GM10248 (cell line): ENCODE results near the gene AP1S2.
A peak's percentile ranks its signal among the peaks of the same experiment; 100 is the strongest.

ENCODE experiments used
- CTCF ChIA-PET: fragments of 300-600 bp; sonication (Branson Sonifier 250); formaldehyde crosslinking; extraction: SDS; loops from one replicate; lab custom pipeline; 2021; ENCODE audit warnings: antibody characterized with exemption; lab: Yijun Ruan, JAX
- POLR2A ChIA-PET: fragments of 350-650 bp; sonication (Branson Sonifier 250); formaldehyde crosslinking; extraction: SDS; loops from one replicate; lab custom pipeline; 2020; ENCODE audit warnings: antibody characterized with exemption; lab: Yijun Ruan, JAX
- DNase-seq: peaks from one replicate; pipeline ENCODE4 v3.0.0; 2012; ENCODE audit errors: extremely low spot score
- TF ChIP-seq, protein P1 (sequence below): IDR thresholded peaks from 2 replicates; pipeline ENCODE4 v1.5.1; 2012; ENCODE audit warnings: mild to moderate bottlenecking, low read depth; ENCODE audit errors: extremely low read depth, missing control alignments, control extremely low read depth

The AP1S2 gene

DNA sequence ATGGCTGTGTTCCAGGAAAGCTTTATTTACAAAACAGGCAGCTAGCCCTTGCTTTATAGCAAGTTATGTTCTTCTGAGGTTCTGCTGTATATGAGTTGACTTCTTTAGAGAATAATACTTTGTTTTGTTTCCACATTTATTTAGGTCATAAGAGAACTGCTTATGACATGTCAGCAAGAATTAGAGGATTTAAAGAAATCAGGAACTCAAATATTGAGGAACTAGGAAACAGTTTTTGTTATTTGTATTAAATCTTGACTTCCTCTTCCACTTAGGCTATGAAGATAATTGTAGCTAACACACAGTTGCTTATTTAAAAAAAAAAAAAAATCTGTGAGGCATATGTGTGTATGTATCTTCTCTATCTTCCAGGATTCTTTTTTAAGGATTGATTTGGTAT lies 50.0 kb downstream of the AP1S2 start:
- no peak for DNase-seq
- TF ChIP-seq, protein P1, sequence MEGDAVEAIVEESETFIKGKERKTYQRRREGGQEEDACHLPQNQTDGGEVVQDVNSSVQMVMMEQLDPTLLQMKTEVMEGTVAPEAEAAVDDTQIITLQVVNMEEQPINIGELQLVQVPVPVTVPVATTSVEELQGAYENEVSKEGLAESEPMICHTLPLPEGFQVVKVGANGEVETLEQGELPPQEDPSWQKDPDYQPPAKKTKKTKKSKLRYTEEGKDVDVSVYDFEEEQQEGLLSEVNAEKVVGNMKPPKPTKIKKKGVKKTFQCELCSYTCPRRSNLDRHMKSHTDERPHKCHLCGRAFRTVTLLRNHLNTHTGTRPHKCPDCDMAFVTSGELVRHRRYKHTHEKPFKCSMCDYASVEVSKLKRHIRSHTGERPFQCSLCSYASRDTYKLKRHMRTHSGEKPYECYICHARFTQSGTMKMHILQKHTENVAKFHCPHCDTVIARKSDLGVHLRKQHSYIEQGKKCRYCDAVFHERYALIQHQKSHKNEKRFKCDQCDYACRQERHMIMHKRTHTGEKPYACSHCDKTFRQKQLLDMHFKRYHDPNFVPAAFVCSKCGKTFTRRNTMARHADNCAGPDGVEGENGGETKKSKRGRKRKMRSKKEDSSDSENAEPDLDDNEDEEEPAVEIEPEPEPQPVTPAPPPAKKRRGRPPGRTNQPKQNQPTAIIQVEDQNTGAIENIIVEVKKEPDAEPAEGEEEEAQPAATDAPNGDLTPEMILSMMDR: no peak
- POLR2A ChIA-PET: no interaction called here
- CTCF ChIA-PET: interaction anchor here (1.5 kb wide), 1 partner anchor 11 kb away, joined by 5 read pairs; no protein-coding TSS in a partner anchor

DNA sequence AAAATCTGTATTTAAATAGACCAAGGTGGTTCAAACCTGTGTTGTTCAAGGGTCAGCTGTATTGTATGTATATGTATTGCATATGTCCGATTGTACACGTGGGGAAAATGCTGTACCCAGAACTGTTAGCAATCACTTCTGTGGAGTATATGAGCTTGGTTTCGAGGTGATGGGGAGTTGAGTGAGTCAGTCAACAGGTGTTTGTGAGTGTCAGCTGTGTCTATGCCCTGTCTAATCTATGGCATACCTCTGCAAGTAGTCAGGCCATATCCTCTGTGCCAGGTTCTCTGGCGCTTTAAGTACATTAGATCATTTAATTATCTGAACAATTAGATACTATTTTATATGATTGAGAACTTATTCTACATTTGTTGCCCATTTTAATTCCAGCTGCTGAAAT lies 56.9 kb downstream of the AP1S2 start:
- TF ChIP-seq, protein P1: no peak
- ChIA-PET CTCF (no interaction called here), POLR2A (no interaction called here)
- DNase-seq: no peak

DNA sequence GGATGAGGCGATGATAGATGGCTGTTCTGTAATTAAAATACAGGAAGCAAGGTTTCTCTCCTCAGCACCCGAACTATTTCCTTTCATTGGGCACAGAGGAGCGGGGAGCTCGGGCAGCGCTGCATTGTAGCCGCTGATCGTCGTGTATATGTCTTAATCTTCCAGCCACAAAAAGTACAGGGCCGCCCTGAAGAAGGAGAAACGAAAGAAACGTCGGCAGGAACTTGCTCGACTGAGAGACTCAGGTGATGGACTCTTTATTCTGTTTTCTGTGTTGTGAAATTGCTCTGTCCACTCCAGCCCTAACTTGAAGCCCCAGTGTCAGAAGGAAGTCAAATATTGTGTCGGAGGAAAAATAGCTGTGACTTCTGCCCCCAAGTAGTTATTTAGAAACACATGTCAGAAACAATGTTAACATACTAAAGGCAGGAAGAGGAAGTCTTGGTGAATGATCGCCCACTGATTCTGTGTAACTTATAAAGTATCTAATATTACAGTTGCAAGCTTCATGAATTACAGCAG lies 63.8 kb downstream of the AP1S2 start:
- ChIA-PET CTCF (interaction anchor here (1.0 to 1.7 kb wide), 2 partner anchors 8 to 26 kb away, joined by 3 to 5 read pairs; no protein-coding TSS in a partner anchor), POLR2A (no interaction called here)
- no peak for DNase-seq
- TF ChIP-seq, protein P1: no peak

DNA sequence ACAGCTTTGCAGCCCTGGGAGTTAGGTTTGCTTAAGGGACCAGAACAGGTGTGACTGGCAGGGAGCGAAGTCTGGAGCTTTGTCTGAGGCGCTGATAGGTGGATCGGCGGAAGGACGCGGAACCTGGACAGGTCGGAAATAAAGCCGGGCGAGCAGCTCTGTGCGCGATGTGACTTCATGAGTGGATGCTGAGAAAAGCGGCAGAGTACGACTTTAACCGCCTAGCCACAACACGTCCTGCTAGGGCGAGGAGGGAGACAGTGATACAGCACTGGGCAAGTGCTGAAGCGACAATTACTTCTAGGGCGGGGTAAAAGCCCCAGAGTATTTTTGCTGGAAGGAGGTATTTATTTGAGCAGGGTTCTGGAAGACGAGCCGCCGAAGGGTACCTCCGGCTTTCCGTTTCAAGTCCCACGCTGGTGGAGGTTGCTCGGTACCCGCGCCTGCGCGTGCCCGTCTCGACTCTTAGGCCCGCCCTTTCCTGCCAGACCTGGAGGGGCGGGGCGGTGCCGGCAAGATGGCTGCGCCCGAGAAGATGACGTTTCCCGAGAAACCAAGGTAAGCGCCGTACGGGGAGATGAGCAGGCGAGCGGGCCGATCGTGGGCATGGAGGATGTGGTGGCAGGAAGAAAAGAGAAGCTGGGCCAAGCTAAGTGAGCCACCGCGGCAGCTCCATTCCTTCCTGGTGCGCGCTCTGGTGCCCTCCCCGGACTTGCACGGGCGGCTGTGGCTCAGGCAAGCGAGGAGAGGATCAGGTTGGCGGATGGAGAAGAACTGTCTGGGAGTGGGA lies 64.4 kb downstream of the AP1S2 start, which contains the start of gene ZRSR2:
Gene ZRSR2, plus strand, starts transcription at position 506 of the 790 bp plus-strand sequence. Its CDS starts 12 bp downstream, at position 518.
- CTCF ChIA-PET: interaction anchor here (1.1 to 1.7 kb wide), 2 partner anchors 8 to 26 kb away, joined by 3 to 5 read pairs; no protein-coding TSS in a partner anchor
- POLR2A ChIA-PET: no interaction called here
- peak; percentile 93 for DNase-seq
- TF ChIP-seq, protein P1: no peak

DNA sequence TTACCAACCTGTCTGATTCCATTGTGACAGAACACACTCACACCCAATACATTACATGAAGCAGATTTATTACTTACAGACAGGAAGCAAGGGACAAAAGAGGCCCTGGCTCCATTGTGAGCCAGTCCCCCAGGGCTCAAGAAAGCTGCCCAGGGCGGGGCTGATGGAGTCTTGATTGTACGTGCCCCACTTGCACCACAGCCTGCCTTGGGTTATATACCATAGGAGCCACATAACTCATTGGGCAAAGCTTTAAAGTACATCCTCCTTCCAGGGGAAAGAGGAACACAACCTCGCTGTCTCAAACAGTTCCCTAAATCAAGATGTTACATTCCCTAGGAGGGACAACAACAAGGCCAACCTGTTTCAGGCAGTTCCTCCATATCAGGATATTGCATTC lies 67.7 kb downstream of the AP1S2 start:
- ChIA-PET CTCF (no interaction called here), POLR2A (no interaction called here)
- TF ChIP-seq, protein P1: no peak
- DNase-seq: no peak

DNA sequence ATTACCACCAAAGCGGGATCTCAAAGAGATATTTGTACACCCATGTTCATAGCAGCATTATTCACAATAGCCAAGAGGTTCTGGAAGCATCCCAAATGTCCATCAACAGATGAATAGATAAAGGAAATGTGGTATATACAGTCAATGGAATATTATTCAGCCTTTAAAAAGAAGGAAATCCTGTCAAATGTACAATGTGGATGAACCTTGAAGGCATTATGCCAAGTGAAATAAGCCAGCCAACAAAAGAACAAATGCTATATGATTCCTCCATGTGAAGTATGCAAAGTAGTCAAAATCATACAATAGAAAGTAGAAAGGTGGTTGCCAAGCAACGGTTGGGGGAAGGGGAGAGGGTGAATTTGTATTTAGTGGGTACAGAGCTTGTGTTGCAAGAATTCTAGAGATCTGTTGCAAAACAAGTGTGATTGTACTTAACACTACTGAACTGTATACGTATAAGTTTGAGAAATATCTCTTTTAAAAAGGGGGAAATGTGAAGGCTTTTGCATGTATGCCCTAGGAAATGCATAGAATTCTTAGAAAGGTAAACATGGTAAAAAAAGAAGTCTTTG lies 69.3 kb downstream of the AP1S2 start:
- TF ChIP-seq, protein P1: no peak
- POLR2A ChIA-PET: no interaction called here
- CTCF ChIA-PET: no interaction called here
- no peak for DNase-seq
